HEK293T (cell line): ENCODE measurements around the gene CCDC182.
A peak's percentile ranks its signal among the peaks of the same experiment; 100 is the strongest.

Experiments
- CTCF ChIA-PET: fragments of 350-600 bp; formaldehyde crosslinking; extraction: SDS; loops from one replicate; lab custom pipeline; 2021; ENCODE audit warnings: antibody characterized with exemption, inconsistent platforms; lab: Yijun Ruan, JAX
- POLR2A ChIA-PET: fragments of 350-600 bp; formaldehyde crosslinking; extraction: SDS; loops from one replicate; lab custom pipeline; 2020; ENCODE audit warnings: antibody characterized with exemption, inconsistent platforms; lab: Yijun Ruan, JAX
- DNase-seq: peaks from one replicate; pipeline ENCODE4 v3.0.0; 2012; ENCODE audit warnings: mixed read lengths; ENCODE audit errors: extremely low spot score
- ARNT ChIP-seq: fragments of 450-650 bp; IDR thresholded peaks from 2 replicates; pipeline ENCODE4 v1.6.1; 2017; ENCODE audit warnings: mild to moderate bottlenecking
- BHLHE40 ChIP-seq: fragments of 450-650 bp; IDR thresholded peaks from 2 replicates; pipeline ENCODE4 v1.6.1; 2016; ENCODE audit warnings: mild to moderate bottlenecking, moderate library complexity, borderline replicate concordance
- CTBP1 ChIP-seq: fragments of 450-650 bp; IDR thresholded peaks from 2 replicates; pipeline ENCODE4 v1.6.1; 2016; ENCODE audit warnings: borderline replicate concordance
- ELF4 ChIP-seq: fragments of 450-650 bp; IDR thresholded peaks from 2 replicates; pipeline ENCODE4 v1.6.1; 2017; ENCODE audit warnings: antibody characterized with exemption
- FOXA1 ChIP-seq: fragments of 450-650 bp; IDR thresholded peaks from 2 replicates; pipeline ENCODE4 v1.6.1; 2016; ENCODE audit warnings: mild to moderate bottlenecking
- FOXK2 ChIP-seq: fragments of 450-650 bp; IDR thresholded peaks from 2 replicates; pipeline ENCODE4 v1.6.1; 2016; ENCODE audit warnings: mild to moderate bottlenecking
- FOXM1 ChIP-seq: fragments of 450-650 bp; IDR thresholded peaks from 2 replicates; pipeline ENCODE4 v1.6.1; 2017; ENCODE audit warnings: mild to moderate bottlenecking, borderline replicate concordance
- HDGF ChIP-seq: fragments of 450-650 bp; IDR thresholded peaks from 2 replicates; pipeline ENCODE4 v1.6.1; 2017; ENCODE audit warnings: antibody characterized with exemption, borderline replicate concordance
- L3MBTL2 ChIP-seq: fragments of 450-650 bp; conservative IDR thresholded peaks from 2 replicates; pipeline ENCODE4 v1.6.1; 2016; ENCODE audit warnings: mild to moderate bottlenecking
- LEF1 ChIP-seq: fragments of 450-650 bp; IDR thresholded peaks from 2 replicates; pipeline ENCODE4 v1.6.1; 2017; ENCODE audit warnings: mild to moderate bottlenecking, borderline replicate concordance
- NFRKB ChIP-seq: fragments of 450-650 bp; IDR thresholded peaks from 2 replicates; pipeline ENCODE4 v1.6.1; 2016; ENCODE audit warnings: mild to moderate bottlenecking, moderate library complexity
- SP1 ChIP-seq: fragments of 450-650 bp; IDR thresholded peaks from 2 replicates; pipeline ENCODE4 v1.6.1; 2017
- SUZ12 ChIP-seq: fragments of 450-650 bp; IDR thresholded peaks from 2 replicates; pipeline ENCODE4 v1.6.1; 2016; ENCODE audit warnings: mild to moderate bottlenecking
- TARDBP ChIP-seq: fragments of 450-650 bp; IDR thresholded peaks from 2 replicates; pipeline ENCODE4 v1.6.1; 2016
- ZNF384 ChIP-seq: fragments of 450-650 bp; IDR thresholded peaks from 2 replicates; pipeline ENCODE4 v1.6.1; 2016
- TF ChIP-seq, protein P1 (sequence below): fragments of 450-650 bp; IDR thresholded peaks from 2 replicates; pipeline ENCODE4 v1.6.1; 2016

The CCDC182 gene

DNA sequence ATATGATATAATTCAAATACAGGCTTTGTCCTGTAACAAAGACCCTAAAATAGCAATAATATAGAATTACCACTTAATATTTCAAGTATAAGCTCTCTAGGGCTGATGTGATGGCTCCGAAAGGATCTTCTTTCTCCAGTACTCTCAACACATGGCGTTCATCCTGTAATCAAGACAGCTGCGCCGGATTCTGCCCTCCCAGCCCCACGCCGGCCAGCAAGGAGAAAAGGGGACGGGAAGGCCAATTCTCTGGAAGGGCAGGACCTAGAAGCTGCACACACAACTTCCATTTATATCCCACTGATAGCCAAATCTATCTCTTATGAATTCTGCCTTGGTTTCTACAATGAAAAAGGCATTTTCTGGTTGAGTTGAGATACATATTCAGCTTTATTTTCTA lies 32.0 kb downstream of the CCDC182 start:
- ChIA-PET CTCF (no interaction called here), POLR2A (no interaction called here)
- TF ChIP-seq L3MBTL2 = no peak
- TF ChIP-seq CTBP1 = no peak
- no peak for TF ChIP-seq ZNF384
- no peak for TF ChIP-seq LEF1
- no peak for TF ChIP-seq TARDBP
- TF ChIP-seq FOXK2 = no peak
- TF ChIP-seq SUZ12 = no peak
- no peak for TF ChIP-seq FOXM1
- TF ChIP-seq ELF4 = no peak
- TF ChIP-seq ARNT = no peak
- TF ChIP-seq, protein P1, sequence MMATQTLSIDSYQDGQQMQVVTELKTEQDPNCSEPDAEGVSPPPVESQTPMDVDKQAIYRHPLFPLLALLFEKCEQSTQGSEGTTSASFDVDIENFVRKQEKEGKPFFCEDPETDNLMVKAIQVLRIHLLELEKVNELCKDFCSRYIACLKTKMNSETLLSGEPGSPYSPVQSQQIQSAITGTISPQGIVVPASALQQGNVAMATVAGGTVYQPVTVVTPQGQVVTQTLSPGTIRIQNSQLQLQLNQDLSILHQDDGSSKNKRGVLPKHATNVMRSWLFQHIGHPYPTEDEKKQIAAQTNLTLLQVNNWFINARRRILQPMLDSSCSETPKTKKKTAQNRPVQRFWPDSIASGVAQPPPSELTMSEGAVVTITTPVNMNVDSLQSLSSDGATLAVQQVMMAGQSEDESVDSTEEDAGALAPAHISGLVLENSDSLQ = no peak
- no peak for TF ChIP-seq NFRKB
- no peak for TF ChIP-seq FOXA1
- DNase-seq = no peak

DNA sequence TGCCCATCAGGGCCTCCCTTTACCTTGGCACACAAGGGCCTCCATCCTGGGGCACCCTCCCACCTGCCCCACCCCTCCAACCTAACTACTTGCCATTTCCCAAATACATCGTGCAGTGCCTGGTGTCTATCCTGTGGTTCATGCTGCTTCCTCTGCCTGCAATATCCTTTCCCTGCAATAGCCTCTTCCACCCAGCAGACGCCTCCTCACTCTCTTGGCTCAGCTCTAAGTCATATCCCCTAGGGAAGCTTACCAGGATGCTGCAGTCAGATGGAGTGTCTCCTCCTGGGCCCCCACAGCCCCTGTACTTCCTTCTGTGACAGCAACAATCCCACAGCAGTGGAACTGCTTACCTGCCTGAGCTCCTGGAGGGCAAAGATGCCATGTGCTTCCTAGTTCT lies 36.7 kb downstream of the CCDC182 start:
- ChIA-PET POLR2A (no interaction called here), CTCF (interaction anchor here (0.7 to 1.1 kb wide), 3 partner anchors 37 to 466 kb away, joined by 3 to 4 read pairs (median 3); no protein-coding TSS in a partner anchor)
- DNase-seq = peak; percentile 42
- TF ChIP-seq FOXM1 (no peak), FOXA1 (no peak), L3MBTL2 (no peak), ZNF384 (no peak), SUZ12 (no peak), ARNT (no peak), NFRKB (no peak), CTBP1 (no peak), BHLHE40 (no peak)
- TF ChIP-seq, protein P1 = no peak

DNA sequence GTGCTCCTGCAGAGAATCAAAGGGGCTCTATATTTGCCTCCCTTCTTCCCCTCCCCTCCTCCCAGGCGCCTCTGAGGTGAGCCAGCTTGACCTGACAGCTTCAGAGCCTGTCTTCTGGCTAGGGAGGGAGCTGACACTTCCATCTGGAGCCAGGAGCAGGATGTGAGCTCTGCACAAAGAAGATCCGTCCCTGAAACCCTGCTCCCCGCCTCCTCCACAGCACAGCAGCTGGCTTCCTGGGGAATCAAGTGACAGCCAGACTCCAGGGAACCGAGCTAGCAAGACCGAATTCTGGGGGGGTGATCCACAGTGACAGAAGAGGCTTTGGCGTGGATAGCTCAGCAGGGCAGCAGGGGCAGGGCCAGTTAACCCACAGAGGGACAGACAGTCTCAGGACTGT lies 37.2 kb downstream of the CCDC182 start:
- TF ChIP-seq SP1 (no peak), CTBP1 (no peak), TARDBP (no peak), HDGF (no peak), L3MBTL2 (no peak), ZNF384 (no peak), LEF1 (no peak), ELF4 (no peak), FOXK2 (no peak), ARNT (no peak), BHLHE40 (no peak), SUZ12 (no peak), NFRKB (no peak), FOXM1 (no peak), FOXA1 (no peak)
- TF ChIP-seq, protein P1 = no peak
- no peak for DNase-seq
- CTCF ChIA-PET = interaction anchor here (0.6 to 1.1 kb wide), 4 partner anchors 36 to 465 kb away, joined by 3 to 5 read pairs (median 4); no protein-coding TSS in a partner anchor
- POLR2A ChIA-PET = no interaction called here

DNA sequence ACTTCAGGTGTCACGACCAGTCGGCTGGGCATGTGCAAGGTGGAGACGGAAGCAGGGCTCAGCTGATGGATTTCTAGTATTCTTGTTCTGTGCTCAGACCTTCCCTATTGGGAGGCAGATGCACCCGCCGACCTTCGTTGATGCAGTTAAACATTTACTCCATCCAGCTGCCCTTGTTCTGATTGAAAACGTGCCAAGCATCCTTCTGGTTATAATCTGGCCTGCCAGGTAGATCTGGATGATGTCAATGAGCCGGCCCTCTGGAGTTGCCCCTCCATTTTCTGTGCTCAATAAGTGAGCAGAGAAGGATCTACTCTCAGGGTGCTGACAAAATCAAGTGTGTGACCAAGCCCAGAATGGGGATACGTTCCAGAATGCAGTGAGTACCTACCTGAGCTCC lies 38.3 kb downstream of the CCDC182 start:
- ChIA-PET CTCF (interaction anchor here (1.2 kb wide), 1 partner anchor 35 kb away, joined by 3 read pairs; no protein-coding TSS in a partner anchor), POLR2A (no interaction called here)
- TF ChIP-seq SUZ12 (no peak), ZNF384 (no peak), FOXK2 (no peak), FOXA1 (no peak)
- TF ChIP-seq, protein P1 = no peak
- DNase-seq = no peak

DNA sequence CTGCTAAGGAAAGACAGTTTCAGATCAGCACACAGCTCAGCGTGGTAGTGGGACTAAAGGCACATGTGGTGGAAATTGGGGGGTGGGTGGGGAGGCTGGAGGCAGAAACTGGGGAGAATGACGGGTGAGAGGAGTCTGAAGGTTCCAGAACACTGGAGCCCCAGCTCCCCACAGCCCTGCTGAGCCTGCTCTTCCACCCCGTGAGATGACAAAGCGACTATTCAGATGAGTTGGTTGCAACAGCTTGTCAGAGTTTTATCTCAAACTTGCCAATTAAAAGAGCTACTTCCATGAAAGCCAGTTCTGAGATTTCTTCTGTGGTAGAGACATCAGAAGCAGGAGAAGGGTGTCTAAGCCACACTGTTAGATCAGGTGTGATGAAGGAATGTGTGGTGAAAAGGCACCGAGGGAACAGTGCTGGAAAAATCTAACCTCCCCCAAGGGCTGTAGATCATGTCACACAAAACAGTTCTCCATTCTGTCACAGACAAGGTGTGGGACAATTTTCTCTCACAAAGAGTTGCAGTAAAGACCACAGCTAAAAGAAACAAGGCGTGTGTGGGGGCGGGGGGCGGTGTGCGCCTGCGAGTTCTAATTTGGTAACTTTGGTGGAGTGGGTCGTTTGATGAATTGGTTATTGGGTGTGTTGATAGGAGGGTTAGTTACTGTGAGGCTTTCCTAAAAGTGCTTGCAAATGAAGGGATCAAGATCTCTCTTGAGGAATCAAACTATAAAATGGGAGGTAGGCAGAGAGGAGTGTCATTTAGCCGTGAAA lies 39.0 kb downstream of the CCDC182 start:
- DNase-seq = no peak
- CTCF ChIA-PET = interaction anchor here (0.6 to 1.2 kb wide), 4 partner anchors 15 to 34 kb away, joined by 3 to 5 read pairs (median 3); no protein-coding TSS in a partner anchor
- TF ChIP-seq SUZ12 = no peak
- no peak for TF ChIP-seq CTBP1
- TF ChIP-seq L3MBTL2 = no peak
- no peak for TF ChIP-seq TARDBP
- no peak for TF ChIP-seq HDGF
- TF ChIP-seq ZNF384 = no peak
- POLR2A ChIA-PET = interaction anchor here (0.8 kb wide), 1 partner anchor 41 kb away, joined by 3 read pairs; no protein-coding TSS in a partner anchor

DNA sequence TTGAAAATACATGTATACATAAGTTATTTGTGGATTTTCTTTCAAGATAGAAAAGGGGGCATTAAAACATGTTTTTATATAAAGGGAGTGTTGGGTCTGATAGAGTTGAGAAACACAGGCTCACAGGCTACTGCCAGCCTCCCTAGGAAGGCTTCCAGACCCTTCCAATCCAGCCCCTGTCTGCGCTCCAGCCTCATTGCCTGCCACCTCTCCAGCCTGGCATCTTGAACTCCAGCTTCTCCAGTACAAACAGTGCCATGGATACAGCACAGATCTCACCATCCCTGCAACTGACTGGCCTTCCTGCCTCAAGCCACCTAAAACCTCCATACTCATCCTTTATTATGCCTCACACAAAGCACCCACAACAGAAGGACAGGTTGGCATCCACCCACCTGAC lies 40.7 kb downstream of the CCDC182 start:
- ChIA-PET CTCF (no interaction called here), POLR2A (no interaction called here)
- DNase-seq = no peak
- TF ChIP-seq HDGF = no peak
- no peak for TF ChIP-seq FOXK2
- TF ChIP-seq CTBP1 = no peak
- no peak for TF ChIP-seq SP1
- no peak for TF ChIP-seq L3MBTL2
- no peak for TF ChIP-seq SUZ12
- TF ChIP-seq FOXA1 = no peak
- TF ChIP-seq ARNT = no peak
- TF ChIP-seq ZNF384 = no peak
- TF ChIP-seq, protein P1 = no peak
- no peak for TF ChIP-seq TARDBP
- TF ChIP-seq FOXM1 = no peak
- no peak for TF ChIP-seq LEF1
- no peak for TF ChIP-seq NFRKB
- TF ChIP-seq BHLHE40 = no peak
- no peak for TF ChIP-seq ELF4
